HG03095 (cell line): ENCODE measurements around the gene ARL11.

Source experiments
- ATAC-seq: cut with Tn5 transposase; IDR thresholded peaks from one replicate; pipeline ENCODE4 v1.9.1; 2021; ENCODE audit warnings: moderate library complexity; ENCODE audit not compliant: unreplicated experiment

ARL11 gene

DNA sequence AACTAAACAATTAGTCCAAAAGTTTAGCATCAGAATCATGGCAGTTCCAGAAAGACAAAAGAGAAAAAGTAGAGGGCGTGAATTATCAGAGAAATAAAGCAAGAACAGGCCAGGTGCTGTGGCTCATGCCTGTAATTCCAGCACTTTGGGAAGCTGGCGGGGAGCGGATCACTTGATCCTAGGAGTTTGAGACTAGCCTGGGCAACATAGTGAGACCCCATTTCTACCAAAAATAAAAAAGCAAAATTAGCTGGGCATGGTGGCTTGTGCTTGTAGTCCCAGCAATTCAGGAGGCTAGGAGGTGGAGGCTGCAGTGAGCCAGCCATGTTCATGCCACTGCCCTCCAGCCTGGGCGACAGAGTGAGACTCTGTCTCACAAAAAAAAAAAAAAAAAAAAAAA, 18.4 kb downstream of the ARL11 start:
- no peak for ATAC-seq

GRCh38 chr13:49649244-49649962, 21.1 kb downstream of the ARL11 start:
- no peak for ATAC-seq

DNA sequence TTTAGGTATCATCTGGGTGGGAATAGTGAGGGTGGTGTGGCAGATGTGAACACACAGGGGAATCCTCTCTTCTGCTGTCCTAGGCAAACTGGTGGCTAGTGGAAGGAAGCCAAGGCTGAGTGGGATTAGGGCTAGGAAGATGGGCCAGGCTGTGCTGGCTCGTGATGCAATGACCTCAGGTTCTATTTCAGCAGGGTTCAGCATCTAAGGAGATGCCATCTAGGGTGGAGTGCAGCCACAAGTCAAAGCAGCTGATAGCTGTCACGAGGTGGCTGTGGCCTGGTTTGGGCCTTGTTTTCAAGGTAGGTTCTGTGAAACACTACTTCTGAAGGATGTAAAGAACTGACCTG, 21.6 kb downstream of the ARL11 start:
- no peak for ATAC-seq

DNA sequence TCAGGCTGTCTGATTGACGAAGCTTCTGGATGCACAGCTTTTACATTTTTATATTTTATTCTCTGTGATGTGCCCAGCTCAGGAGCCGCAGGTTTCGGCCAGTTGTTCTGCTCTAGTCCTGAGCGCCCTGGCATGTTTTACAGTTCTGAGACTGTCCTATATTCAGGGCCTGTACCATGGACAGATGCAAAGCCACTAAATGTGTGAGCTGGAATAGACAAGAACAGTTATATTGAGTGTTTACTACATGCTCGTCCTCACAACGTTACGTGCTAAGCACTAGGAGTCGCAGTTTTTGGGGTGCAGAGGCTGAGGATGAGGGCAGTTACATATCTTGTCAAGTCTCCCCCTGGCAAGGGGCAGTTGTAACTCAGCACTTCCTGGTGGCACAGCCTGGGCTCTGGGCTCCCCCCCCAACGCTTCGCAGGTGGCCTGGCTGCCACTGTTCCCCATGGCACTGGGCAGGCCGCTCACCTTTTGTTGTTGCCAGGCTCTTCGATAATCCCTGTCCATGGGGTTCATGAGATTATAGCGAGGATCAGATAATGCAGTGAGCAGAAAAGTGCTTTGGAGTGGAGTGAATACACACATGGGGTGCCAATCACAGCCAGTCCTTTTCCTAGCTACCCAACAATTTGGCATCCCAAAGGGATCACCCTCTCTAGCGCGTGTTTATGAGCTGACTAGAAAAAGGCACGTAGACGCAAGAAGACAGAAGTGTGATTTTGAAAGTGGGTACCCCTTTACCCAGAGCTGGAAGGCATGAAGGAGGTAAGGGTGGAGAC, 23.5 kb downstream of the ARL11 start:
- no peak for ATAC-seq

GRCh38 chr13:49652355-49653305, 24.3 kb downstream of the ARL11 start:
- ATAC-seq = no peak

DNA sequence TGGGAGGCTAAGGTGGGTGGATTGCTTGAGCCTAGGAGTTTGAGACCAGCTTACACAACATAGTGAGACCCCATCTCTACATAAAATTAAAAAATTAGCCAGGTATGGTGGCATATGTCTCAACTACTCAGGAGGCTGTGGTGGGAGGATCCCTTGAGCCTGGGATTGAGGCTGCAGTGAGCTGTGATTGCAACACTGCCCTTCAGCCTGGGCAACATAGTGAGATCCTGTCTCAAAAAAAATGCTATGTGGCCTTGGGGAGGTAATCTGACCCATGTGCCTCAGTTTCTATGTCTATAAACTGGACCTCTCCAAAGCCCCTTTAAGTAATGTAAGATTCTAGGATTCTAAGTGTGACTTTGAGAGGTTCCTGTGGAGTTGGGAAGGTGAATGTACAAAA, 25.2 kb downstream of the ARL11 start:
- no peak for ATAC-seq

- ATAC-seq = no peak
Measured at GRCh38 chr13:49654011-49654410, 25.7 kb downstream of the ARL11 start.

GRCh38 chr13:49655906-49656305, 27.6 kb downstream of the ARL11 start:
- ATAC-seq = no peak

- no peak for ATAC-seq
Measured at GRCh38 chr13:49657241-49657641, 28.9 kb downstream of the ARL11 start.

GRCh38 chr13:49664606-49665005, 36.3 kb downstream of the ARL11 start:
- no peak for ATAC-seq

DNA sequence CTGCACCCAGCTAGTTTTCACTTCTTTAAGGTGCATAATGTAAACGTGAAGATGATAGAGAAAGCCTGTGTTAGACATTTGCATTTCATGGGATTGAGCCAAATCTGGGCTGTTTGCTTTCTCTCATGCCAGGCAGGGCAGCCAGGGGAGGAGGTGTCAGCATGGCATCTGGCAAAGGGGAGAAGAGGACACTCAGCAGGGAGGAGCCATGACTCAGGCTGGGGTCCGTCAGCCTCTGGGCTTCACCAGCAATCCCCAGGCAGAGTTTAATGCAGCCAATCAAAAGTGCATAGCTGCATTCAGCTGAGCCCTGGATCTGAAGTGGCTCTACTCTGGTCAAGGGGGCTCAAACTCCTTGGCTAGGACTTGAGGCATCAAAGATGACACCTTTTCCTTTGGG, 39.5 kb downstream of the ARL11 start:
- ATAC-seq = no peak

- ATAC-seq = no peak
Measured at GRCh38 chr13:49669735-49670309, 41.5 kb downstream of the ARL11 start.

DNA sequence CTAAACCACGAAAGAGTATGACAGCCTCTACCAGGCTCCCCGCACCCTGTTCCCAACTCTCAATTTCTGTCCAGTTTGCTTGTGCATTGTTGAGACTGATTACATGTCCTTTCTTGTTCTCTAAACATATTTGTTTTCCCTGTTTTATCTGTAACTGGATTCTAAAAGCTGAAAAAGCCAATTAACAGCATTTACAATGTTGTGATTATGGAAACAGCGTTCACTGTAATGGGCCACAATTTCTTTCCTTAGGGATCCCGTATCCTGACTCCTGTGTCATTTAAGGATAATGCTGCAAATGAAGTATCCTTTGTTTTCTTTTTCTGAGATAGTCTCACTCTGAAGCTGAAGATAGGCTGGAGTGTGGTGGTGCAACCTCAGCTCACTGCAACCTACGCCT, 42.5 kb downstream of the ARL11 start:
- ATAC-seq = no peak

DNA sequence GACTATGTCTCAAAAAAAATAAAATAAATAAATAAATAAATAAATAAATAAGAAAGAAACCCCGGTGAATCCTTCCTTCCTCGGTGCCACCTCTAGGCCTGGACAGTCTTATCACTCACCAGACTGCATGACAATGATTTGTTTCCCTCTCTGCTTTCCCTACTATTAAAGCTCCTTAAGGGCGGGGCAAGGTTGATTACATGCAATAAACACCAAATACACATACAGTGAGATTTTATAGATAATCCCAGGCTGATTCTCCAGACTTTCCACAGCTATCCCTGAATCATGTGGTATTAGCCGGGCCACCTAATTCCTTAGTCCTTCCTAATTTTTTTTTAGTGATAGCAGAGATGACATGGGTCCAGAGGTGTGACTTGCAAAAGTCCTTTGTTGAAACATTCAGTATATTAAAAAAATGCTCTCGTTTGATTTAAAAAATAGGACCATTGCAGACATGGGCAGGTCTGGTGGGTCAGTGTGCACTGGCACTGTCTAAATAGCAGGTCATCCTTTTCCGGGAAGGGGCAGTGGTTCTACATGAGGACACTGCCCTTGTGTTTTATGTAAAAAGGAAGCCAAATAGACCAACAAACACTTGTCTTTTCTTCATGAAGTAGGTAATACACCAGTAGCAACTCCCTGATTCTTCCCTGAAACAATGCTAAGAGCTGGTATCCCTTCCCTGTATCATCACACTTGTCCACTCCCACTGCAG, 48.4 kb downstream of the ARL11 start:
- no peak for ATAC-seq

- ATAC-seq = no peak
Measured at GRCh38 chr13:49678191-49678914, 50.0 kb downstream of the ARL11 start.

- no peak for ATAC-seq
Measured at GRCh38 chr13:49679246-49679645, 50.9 kb downstream of the ARL11 start.

- no peak for ATAC-seq
Measured at GRCh38 chr13:49681842-49682435, 53.6 kb downstream of the ARL11 start.
